GM12878 (cell line): ENCODE results near the gene RHOB. TPM values are rescaled to one million over a fixed set of nuclear protein-coding genes. Genes with fewer than 3 reads are reported as not detected.

ENCODE experiments used
- ATAC-seq: fragments of 200-7000 bp; cut with Tn5 transposase; 3 replicates; pipeline ENCODE4 v1.9.1; 2020; ENCODE audit warnings: mild to moderate bottlenecking, moderate library complexity
- BruUV-seq: library from RNA; stranded (reverse); fragments of 400-500 nt; replicated peaks from 2 replicates; lab custom pipeline; 2021; lab: Mats Ljungman, UMichigan
- CTCF ChIA-PET: fragments of 300-600 bp; sonication (Branson Sonifier 250); formaldehyde crosslinking; extraction: SDS; loops from one replicate; lab custom pipeline; 2021; ENCODE audit warnings: inconsistent platforms; lab: Yijun Ruan, JAX
- POLR2A ChIA-PET: fragments of 350-600 bp; formaldehyde crosslinking; extraction: SDS; loops from one replicate; lab custom pipeline; 2021; ENCODE audit warnings: inconsistent platforms; lab: Charles Lee
- RAD21 ChIA-PET: fragments of 300-600 bp; sonication (Branson Sonifier 250); formaldehyde crosslinking; loops from one replicate; lab custom pipeline; 2023; ENCODE audit warnings: antibody characterized with exemption; ENCODE audit not compliant: unreplicated experiment; lab: Charles Lee
- SMC1A ChIA-PET: fragments of 300-600 bp; sonication (Branson Sonifier 250); formaldehyde crosslinking; loops from one replicate; lab custom pipeline; 2023; ENCODE audit not compliant: unreplicated experiment, uncharacterized antibody; lab: Charles Lee
- DNase-seq: peaks from one replicate; pipeline ENCODE4 v3.0.0-alpha.2; 2011; ENCODE audit warnings: low read depth, low spot score
- FAIRE-seq: peaks from 3 replicates; lab custom pipeline; 2011; peaks lifted over from hg19 to GRCh38; lab: Jason Lieb, UNC
- H2AFZ ChIP-seq: 2 replicates; pipeline ENCODE4 v1.6.0; 2011; ENCODE audit warnings: low read depth, low read length, control low read depth; ENCODE audit not compliant: control insufficient read depth
- H3K27ac ChIP-seq: 2 replicates; pipeline ENCODE4 v1.5.1; 2011; ENCODE audit warnings: control low read depth; ENCODE audit not compliant: control insufficient read depth, insufficient read depth
- H3K27me3 ChIP-seq, 2 experiments: replicated peaks in 1 of 2; 2 replicates each; pipeline versions ENCODE4 v1.6.0 to v1.6.1; 2011; ENCODE audit warnings: low read length in 1 of 2; ENCODE audit not compliant: control insufficient read depth in 2 of 2, insufficient read depth in 2 of 2
- H3K36me3 ChIP-seq, 2 experiments: 2 replicates each; pipeline ENCODE4 v1.5.1; 2011; ENCODE audit warnings: low read length in 1 of 2; ENCODE audit not compliant: control insufficient read depth in 2 of 2, insufficient read depth in 2 of 2
- H3K4me1 ChIP-seq: 2 replicates; pipeline ENCODE4 v1.6.1; 2011; ENCODE audit warnings: mild to moderate bottlenecking, low read length, moderate library complexity, mixed read lengths; ENCODE audit not compliant: control insufficient read depth, insufficient read depth
- H3K4me2 ChIP-seq: 2 replicates; pipeline ENCODE4 v1.6.0; 2011; ENCODE audit warnings: control low read depth; ENCODE audit not compliant: control insufficient read depth, insufficient read depth
- H3K4me3 ChIP-seq: fragments of 200-600 bp; sonication (generic); 2 replicates; pipeline ENCODE4 v1.5.1; 2016
- H3K79me2 ChIP-seq: 2 replicates; pipeline ENCODE4 v1.6.0; 2011; ENCODE audit warnings: low read length; ENCODE audit not compliant: control insufficient read depth, insufficient read depth
- H3K9ac ChIP-seq: 2 replicates; pipeline ENCODE4 v1.8.0; 2011; ENCODE audit warnings: low read length, control low read depth, mixed read lengths; ENCODE audit not compliant: control insufficient read depth, insufficient read depth
- H3K9me3 ChIP-seq: replicated peaks from 3 replicates; pipeline ENCODE4 v1.5.1; 2011; ENCODE audit warnings: mild to moderate bottlenecking, low read length; ENCODE audit not compliant: control insufficient read depth, insufficient read depth
- H4K20me1 ChIP-seq: 2 replicates; pipeline ENCODE4 v1.6.0; 2011; ENCODE audit not compliant: control insufficient read depth, insufficient read depth
- CEBPB ChIP-seq, 2 experiments: fragments of 150-350 bp in 1 of 2; IDR thresholded peaks; 2 replicates each; pipeline ENCODE4 v1.6.1; 2012 to 2014; ENCODE audit warnings: low read depth in 2 of 2, low read length in 2 of 2, borderline replicate concordance in 1 of 2, inconsistent platforms in 1 of 2
- MYB ChIP-seq: fragments of 150-350 bp; IDR thresholded peaks from 2 replicates; pipeline ENCODE4 v1.6.1; 2014; ENCODE audit warnings: mild to moderate bottlenecking, low read depth, low read length, borderline replicate concordance
- NR2C2 ChIP-seq: IDR thresholded peaks from 2 replicates; pipeline ENCODE4 v1.6.1; 2011; ENCODE audit warnings: borderline replicate concordance, low read depth; ENCODE audit not compliant: control insufficient read depth, insufficient read length
- TBL1XR1 ChIP-seq: IDR thresholded peaks from 2 replicates; pipeline ENCODE4 v1.6.1; 2012; ENCODE audit warnings: low read depth, low read length, improper control_type of control experiment
- WGBS: methylation state at CpG from one replicate; pipeline ENCODE4 v1.1.6; 2016; ENCODE audit warnings: low lambda C conversion rate; ENCODE audit not compliant: insufficient replicate concordance, insufficient coverage; ENCODE audit errors: missing lambda C conversion rate; 5-methylcytosine and 5-hydroxymethylcytosine counted together
- in situ Hi-C: fragments of 300-500 bp; cut with MboI; formaldehyde crosslinking; loops from 9 replicates; pipeline ENCODE4 v1.14.3; 2018; ENCODE audit warnings: mixed read lengths
- intact Hi-C: fragments of 100-400 bp; cut with micrococcal nuclease; formaldehyde crosslinking; loops from one replicate; pipeline ENCODE4 v1.14.2; 2022; ENCODE audit not compliant: unreplicated experiment
- polyA plus RNA-seq, 11 experiments: library from polyadenylated mRNA; depleted of rRNA in 4 of 11; unstranded in 6 of 11; stranded (reverse) in 5 of 11; fragments of >200 nt; fragmentation: Nextera tagmentation in 4 of 11; fragmentation: Illumina TruSeq in 1 of 11; extraction: Ambion mirVana in 4 of 11; extraction: Trizol in 1 of 11; gene quantifications; 1 replicate in 1 of 11; 2 replicates in 10 of 11; pipeline versions ENCODE4 v1.2.1 to v1.2.3, GENCODE V29; 2011 to 2016; ENCODE audit warnings: inconsistent platforms in 2 of 11, missing spikeins in 2 of 11, low read depth in 1 of 11
- total RNA-seq, 4 experiments: library from RNA; depleted of rRNA in 3 of 4; stranded (reverse); fragments of >200 nt in 3 of 4; fragmentation: Illumina TruSeq in 1 of 4; extraction: Trizol in 1 of 4; gene quantifications; 2 replicates each; pipeline versions ENCODE4 v1.2.1 to v1.2.3, GENCODE V29; 2013 to 2021
- TF ChIP-seq, protein P1 (sequence below): fragments of 450-650 bp; IDR thresholded peaks from 2 replicates; pipeline ENCODE4 v1.6.1; 2017; ENCODE audit warnings: mild to moderate bottlenecking, low read depth, inconsistent platforms; ENCODE audit not compliant: poor library complexity, severe bottlenecking
- TF ChIP-seq, protein P2 (sequence below): fragments of 450-650 bp; IDR thresholded peaks from 2 replicates; pipeline ENCODE4 v1.6.1; 2018; ENCODE audit warnings: borderline replicate concordance, mild to moderate bottlenecking; ENCODE audit not compliant: partially characterized antibody
- TF ChIP-seq, protein P3 (sequence below), 3 experiments: IDR thresholded peaks in 2 of 3; conservative IDR thresholded peaks in 1 of 3; 2 replicates each; pipeline ENCODE4 v1.5.1; 2011; ENCODE audit warnings: low read depth in 3 of 3, low read length in 3 of 3, mild to moderate bottlenecking in 3 of 3, control low read depth in 2 of 3, moderate library complexity in 2 of 3, inconsistent platforms in 1 of 3, mixed read lengths in 1 of 3; ENCODE audit not compliant: control insufficient read depth in 2 of 3, insufficient read depth in 1 of 3; ENCODE audit errors: extremely low read depth in 1 of 3
- TF ChIP-seq, protein P4 (sequence below): fragments of 450-650 bp; conservative IDR thresholded peaks from 2 replicates; pipeline ENCODE4 v1.6.1; 2017; ENCODE audit warnings: mild to moderate bottlenecking, moderate library complexity

Gene RHOB
- total and polyA plus RNA-seq, 10 of the 15 experiments (the other 5 are each of a cell fraction or from before 2014, with no cell fraction given) = 0.03 to 4.5 (median 1.2) TPM

DNA sequence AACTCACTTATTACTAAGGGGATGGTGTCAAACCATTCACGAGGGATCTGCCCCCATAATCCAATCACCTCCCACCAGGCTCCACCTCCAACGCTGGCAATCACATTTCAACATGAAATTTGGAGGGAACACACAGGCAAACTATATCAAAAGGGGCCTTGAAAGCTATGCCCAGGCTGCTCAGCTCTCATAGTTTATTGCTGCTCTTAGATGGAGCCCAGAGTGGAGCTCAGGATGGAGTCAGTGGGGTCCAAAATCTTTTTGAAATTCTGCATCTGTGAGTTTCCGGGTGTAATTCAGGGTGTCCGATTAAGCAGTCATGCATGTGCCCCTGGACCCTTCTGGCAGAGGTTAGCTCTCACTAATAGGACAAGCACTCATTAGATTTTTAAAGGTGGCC is 24.3 kb downstream of the RHOB start (continued):
- TF ChIP-seq, protein P1, sequence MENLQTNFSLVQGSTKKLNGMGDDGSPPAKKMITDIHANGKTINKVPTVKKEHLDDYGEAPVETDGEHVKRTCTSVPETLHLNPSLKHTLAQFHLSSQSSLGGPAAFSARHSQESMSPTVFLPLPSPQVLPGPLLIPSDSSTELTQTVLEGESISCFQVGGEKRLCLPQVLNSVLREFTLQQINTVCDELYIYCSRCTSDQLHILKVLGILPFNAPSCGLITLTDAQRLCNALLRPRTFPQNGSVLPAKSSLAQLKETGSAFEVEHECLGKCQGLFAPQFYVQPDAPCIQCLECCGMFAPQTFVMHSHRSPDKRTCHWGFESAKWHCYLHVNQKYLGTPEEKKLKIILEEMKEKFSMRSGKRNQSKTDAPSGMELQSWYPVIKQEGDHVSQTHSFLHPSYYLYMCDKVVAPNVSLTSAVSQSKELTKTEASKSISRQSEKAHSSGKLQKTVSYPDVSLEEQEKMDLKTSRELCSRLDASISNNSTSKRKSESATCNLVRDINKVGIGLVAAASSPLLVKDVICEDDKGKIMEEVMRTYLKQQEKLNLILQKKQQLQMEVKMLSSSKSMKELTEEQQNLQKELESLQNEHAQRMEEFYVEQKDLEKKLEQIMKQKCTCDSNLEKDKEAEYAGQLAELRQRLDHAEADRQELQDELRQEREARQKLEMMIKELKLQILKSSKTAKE = no peak
- TF ChIP-seq, protein P2, sequence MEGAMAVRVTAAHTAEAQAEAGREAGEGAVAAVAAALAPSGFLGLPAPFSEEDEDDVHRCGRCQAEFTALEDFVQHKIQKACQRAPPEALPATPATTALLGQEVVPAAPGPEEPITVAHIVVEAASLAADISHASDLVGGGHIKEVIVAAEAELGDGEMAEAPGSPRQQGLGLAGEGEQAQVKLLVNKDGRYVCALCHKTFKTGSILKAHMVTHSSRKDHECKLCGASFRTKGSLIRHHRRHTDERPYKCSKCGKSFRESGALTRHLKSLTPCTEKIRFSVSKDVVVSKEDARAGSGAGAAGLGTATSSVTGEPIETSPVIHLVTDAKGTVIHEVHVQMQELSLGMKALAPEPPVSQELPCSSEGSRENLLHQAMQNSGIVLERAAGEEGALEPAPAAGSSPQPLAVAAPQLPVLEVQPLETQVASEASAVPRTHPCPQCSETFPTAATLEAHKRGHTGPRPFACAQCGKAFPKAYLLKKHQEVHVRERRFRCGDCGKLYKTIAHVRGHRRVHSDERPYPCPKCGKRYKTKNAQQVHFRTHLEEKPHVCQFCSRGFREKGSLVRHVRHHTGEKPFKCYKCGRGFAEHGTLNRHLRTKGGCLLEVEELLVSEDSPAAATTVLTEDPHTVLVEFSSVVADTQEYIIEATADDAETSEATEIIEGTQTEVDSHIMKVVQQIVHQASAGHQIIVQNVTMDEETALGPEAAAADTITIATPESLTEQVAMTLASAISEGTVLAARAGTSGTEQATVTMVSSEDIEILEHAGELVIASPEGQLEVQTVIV = no peak
- TF ChIP-seq NR2C2 (no peak), TBL1XR1 (no peak)

DNA sequence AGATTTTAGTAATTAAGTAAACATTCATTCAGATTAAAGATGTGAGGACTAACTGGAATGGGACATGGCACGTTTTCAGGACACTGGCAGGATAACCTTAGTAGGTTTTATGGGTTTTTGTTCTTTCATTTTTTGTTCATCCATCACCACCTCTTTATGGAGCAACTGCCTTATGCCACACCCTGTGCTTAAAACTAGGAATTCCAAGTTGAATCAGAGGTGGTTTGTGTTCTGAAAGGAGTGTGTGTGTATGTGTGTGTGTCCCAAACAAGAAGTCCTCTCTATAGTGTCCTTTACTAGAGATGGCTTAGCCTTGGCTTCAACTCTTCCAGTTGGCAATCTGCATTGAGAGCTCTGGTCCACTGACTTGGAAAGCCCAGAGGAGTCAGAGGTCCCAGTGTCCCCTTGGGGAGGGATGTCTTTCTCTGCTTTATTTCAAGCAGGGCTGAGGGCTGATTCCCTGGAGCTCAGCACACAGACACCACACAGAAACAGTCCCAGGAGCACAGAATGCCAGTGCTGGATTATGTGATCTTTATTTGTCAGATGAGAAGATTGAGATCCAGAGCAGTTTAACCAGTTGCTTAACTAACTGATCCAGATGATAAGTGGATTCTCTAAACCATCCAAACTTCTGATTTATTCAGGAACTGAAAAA is 25.2 kb downstream of the RHOB start:
- Histone ChIP-seq H3K79me2 (no peaks in the 10 kb centered on the region), H3K4me1 (no peaks in the 10 kb centered on the region), H4K20me1 (no peaks in the 10 kb centered on the region), H3K9ac (no peak overlapping the region), H3K27me3 (no peaks in the 10 kb centered on the region; a peak in 1 of 4 replicates), H3K9me3 (no peaks in the 10 kb centered on the region; the same call in 2 of the 3 replicates), H3K36me3 (no peaks in the 10 kb centered on the region), H3K27ac (no peak overlapping the region), H3K4me2 (no peak overlapping the region), H2AFZ (no peak overlapping the region), H3K4me3 (no peak overlapping the region)
- intact Hi-C loops = no loop called here
- SMC1A ChIA-PET = interaction anchor here (1.0 to 1.9 kb wide), 2 partner anchors 25 to 52 kb away, joined by 3 to 5 read pairs; partner anchors contain the start of gene RHOB
- ATAC-seq (no peak), FAIRE-seq (no peak), DNase-seq (no peak)
- BruUV-seq = no TSS peak
- CTCF ChIA-PET = interaction anchor here (0.9 kb wide), 1 partner anchor 171 kb away, joined by 3 read pairs; no protein-coding TSS in a partner anchor
- WGBS = 0% methylated on average over 1 of the region's 1 CpG
- RAD21 ChIA-PET = no interaction called here
- in situ Hi-C loops = no loop called here
- POLR2A ChIA-PET = no interaction called here
- TF ChIP-seq, protein P1 = no peak
- TF ChIP-seq, protein P3, sequence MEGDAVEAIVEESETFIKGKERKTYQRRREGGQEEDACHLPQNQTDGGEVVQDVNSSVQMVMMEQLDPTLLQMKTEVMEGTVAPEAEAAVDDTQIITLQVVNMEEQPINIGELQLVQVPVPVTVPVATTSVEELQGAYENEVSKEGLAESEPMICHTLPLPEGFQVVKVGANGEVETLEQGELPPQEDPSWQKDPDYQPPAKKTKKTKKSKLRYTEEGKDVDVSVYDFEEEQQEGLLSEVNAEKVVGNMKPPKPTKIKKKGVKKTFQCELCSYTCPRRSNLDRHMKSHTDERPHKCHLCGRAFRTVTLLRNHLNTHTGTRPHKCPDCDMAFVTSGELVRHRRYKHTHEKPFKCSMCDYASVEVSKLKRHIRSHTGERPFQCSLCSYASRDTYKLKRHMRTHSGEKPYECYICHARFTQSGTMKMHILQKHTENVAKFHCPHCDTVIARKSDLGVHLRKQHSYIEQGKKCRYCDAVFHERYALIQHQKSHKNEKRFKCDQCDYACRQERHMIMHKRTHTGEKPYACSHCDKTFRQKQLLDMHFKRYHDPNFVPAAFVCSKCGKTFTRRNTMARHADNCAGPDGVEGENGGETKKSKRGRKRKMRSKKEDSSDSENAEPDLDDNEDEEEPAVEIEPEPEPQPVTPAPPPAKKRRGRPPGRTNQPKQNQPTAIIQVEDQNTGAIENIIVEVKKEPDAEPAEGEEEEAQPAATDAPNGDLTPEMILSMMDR (IDR thresholded peaks at IDR 0.05 in 2 of 3, conservative IDR thresholded peaks at IDR 0.05 in 1 of 3; ENCODE audit: control insufficient read depth in 2 of 3, extremely low read depth in 1 of 3, insufficient read depth in 1 of 3, low read depth in 3 of 3, low read length in 3 of 3) = no peak
- TF ChIP-seq, protein P4, sequence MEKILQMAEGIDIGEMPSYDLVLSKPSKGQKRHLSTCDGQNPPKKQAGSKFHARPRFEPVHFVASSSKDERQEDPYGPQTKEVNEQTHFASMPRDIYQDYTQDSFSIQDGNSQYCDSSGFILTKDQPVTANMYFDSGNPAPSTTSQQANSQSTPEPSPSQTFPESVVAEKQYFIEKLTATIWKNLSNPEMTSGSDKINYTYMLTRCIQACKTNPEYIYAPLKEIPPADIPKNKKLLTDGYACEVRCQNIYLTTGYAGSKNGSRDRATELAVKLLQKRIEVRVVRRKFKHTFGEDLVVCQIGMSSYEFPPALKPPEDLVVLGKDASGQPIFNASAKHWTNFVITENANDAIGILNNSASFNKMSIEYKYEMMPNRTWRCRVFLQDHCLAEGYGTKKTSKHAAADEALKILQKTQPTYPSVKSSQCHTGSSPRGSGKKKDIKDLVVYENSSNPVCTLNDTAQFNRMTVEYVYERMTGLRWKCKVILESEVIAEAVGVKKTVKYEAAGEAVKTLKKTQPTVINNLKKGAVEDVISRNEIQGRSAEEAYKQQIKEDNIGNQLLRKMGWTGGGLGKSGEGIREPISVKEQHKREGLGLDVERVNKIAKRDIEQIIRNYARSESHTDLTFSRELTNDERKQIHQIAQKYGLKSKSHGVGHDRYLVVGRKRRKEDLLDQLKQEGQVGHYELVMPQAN = no peak
- no peak for TF ChIP-seq CEBPB (IDR thresholded peaks at IDR 0.05; ENCODE audit: borderline replicate concordance in 1 of 2, low read depth in 2 of 2, low read length in 2 of 2)
- TF ChIP-seq MYB = no peak
